ENCODE results near the gene NAA35.

The NAA35 gene

DNA sequence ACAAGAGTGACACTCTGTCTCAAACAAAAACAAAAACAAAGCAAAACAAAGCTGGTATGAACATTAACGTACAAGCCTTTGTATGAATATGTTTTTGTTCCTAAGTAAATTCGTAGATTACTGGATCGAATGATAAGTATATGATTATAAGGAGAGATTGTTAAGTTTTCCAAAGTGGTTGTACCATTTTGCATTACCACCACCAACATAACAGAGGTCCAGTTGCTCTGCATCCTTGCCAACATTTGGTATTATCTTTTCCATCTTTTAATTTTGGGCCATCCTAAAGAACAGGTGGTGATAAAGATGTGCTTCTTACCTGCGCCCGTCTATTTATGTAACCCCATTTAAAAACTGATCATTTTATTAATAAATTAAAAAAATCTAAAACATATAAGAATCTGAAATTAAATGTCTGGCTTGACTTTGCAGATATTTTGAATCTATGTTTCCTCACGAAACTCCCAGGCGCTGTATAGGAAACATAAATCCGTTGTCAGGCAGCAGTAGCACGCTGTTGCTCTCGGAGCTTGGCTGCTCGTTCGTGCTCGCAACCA lies 593 bp upstream of the NAA35 start:
- TF ChIP-seq, protein P1, sequence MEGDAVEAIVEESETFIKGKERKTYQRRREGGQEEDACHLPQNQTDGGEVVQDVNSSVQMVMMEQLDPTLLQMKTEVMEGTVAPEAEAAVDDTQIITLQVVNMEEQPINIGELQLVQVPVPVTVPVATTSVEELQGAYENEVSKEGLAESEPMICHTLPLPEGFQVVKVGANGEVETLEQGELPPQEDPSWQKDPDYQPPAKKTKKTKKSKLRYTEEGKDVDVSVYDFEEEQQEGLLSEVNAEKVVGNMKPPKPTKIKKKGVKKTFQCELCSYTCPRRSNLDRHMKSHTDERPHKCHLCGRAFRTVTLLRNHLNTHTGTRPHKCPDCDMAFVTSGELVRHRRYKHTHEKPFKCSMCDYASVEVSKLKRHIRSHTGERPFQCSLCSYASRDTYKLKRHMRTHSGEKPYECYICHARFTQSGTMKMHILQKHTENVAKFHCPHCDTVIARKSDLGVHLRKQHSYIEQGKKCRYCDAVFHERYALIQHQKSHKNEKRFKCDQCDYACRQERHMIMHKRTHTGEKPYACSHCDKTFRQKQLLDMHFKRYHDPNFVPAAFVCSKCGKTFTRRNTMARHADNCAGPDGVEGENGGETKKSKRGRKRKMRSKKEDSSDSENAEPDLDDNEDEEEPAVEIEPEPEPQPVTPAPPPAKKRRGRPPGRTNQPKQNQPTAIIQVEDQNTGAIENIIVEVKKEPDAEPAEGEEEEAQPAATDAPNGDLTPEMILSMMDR (conservative IDR thresholded peaks at IDR 0.05): no peak
- TF ChIP-seq ZFX (IDR thresholded peaks at IDR 0.05): no peak
- H3K27ac ChIP-seq: peak overlapping the region; percentile 98

DNA sequence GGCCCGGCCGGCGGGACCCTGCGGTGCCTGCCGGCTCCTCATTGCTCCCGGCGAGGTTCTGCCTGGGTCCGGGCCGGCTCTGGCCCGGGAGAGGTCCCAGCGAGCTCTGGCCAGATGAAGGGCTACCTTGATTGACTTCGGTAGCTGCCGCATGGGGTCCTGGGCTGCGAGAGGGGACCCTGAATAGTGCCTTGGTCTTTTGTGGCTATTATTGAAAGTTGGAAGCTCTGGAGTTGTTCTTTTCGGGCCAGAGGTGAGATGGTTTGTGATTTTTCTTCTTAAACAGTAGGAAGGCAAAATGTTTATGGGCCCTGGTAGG lies 635 bp downstream of the NAA35 start:
- H3K27ac ChIP-seq: peak overlapping the region; percentile 98
- TF ChIP-seq, protein P1 (conservative IDR thresholded peaks at IDR 0.05): no peak
- peak; percentile 69; the same call in 1 of the 2 replicates for TF ChIP-seq ZFX (IDR thresholded peaks at IDR 0.05)

DNA sequence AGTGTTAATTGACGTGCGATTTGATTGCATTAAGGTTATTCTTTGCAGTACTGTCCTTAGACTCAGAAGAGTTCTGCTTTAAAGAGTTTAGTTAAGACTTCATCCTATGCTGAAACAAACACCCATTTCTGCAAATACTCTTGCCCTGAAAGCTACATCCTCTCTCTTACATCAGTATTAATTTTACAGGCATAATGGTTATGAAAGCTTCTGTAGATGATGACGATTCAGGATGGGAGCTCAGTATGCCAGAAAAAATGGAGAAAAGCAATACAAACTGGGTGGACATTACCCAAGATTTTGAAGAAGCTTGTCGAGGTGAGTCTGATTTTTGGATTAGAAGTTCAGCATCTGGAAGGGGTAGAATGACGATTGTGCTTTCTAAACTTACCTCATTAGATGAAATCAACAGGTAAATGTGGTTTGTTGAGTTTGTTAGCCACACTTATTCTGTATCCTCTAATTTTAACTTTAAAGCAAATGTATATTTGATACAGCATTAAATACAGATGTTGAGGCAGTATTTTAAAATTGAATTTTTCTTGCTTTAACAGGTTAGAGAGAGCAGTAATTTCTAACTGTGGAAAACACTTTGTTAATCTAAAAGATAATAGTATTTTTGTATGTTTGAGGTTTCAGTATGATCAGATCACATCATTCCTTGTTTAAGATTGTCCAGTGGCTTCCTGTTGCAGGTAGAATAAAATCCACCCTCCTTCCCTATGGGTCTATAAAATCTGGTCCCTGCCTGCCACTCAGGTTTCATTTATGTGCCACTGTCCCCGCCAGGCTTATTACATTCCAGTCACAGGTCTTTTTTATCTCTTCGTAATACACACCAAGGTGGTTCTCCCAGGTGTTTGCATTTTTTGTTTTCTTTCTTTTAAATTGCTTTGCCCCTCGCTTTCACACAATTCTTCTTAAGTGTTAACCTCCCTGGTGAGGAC lies 1.3 kb downstream of the NAA35 start:
- H3K27ac ChIP-seq: peak overlapping the region; percentile 98
- TF ChIP-seq ZFX (IDR thresholded peaks at IDR 0.05): no peak
- TF ChIP-seq, protein P1 (conservative IDR thresholded peaks at IDR 0.05): no peak

DNA sequence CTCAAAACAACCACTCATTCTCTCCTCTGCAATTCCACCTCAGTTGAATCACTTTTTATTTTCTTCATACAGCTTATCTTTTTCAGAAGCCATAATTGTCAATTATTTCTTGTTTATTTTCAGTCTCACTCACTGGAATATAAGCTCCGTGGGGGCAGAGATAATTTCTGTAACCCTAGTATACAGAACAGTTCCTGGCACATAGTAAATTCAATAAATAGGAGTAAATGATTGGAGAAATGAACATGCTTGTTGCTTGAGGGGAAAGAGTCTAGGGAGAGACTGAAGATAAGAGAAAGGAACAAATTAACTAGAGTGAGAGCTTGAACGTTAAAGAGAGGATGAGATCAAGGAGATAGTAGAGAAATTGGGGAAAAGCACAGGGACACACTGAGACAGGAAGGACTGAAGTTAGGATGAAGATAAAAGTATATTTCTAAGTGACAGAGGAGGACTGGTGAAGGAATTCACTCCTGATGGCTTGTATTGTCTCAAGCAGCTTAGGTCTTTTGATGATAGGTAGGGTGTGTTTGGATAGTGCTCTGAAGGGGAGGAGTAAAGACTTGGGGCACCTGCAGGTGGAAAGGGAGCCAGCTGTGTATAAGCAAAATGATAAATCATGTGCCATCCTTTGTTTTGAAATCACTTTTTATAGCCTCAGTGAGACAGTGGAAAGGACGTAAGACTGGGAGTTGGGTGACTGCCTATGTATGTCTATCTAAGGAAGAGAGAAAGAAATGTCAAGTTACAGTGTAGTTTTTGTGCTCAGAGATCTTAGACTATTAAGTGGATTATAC lies 2.2 kb downstream of the NAA35 start:
- no peak for TF ChIP-seq ZFX (IDR thresholded peaks at IDR 0.05)
- TF ChIP-seq, protein P1 (conservative IDR thresholded peaks at IDR 0.05): no peak
- H3K27ac ChIP-seq: no peak overlapping the region

DNA sequence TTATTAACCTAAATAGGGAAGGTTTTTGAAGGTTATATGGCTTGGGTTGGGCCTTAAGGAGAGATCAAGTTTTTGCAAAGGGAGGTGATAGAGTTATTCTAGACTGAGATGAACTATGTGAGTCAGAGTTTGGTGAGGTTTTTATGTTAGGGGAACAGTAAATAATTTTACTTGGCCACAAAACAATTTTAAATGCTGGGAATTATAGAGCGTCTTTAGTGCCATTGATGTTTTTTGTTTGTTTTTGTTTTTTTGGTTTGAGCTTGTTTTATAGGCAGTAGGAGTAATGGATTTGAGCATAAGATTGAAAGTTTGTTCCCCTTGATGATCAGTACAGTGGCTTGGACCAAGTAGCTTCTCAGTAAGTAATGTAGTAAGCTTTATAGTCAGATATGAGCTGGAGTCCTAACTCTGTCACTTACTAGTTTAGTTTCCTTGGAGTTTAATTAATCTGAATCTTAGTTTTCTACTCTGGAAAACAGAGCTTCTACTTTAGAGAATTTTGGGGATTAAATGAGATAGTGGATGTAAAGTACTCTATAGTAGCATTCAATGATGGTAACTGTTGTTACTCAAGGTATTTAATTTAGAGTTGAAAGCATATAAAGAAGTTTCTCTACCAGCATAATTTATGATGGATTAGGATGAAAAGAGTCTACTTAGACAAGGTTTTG lies 2.9 kb downstream of the NAA35 start:
- no peak for TF ChIP-seq ZFX (IDR thresholded peaks at IDR 0.05)
- TF ChIP-seq, protein P1 (conservative IDR thresholded peaks at IDR 0.05): no peak
- H3K27ac ChIP-seq: no peak overlapping the region

DNA sequence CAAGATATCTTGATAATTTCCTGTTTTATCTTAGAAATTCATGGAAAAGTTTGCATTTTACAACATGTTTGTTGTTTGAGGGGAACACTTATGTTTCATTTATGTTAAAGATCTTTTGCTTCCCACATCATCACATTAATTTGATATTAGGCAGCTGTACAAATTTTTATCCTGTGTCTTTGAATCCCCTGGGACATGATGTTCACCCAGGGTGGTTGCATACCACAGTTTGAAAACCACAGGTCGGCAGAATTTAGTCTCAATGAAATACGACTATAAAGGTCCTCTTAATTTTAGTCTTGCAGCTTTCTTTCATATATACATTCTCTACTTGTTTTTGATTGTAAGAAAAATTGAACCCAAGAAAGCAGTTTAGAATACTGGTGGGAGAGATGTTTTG lies 3.7 kb downstream of the NAA35 start:
- no peak overlapping the region for H3K27ac ChIP-seq
- TF ChIP-seq ZFX (IDR thresholded peaks at IDR 0.05): no peak

DNA sequence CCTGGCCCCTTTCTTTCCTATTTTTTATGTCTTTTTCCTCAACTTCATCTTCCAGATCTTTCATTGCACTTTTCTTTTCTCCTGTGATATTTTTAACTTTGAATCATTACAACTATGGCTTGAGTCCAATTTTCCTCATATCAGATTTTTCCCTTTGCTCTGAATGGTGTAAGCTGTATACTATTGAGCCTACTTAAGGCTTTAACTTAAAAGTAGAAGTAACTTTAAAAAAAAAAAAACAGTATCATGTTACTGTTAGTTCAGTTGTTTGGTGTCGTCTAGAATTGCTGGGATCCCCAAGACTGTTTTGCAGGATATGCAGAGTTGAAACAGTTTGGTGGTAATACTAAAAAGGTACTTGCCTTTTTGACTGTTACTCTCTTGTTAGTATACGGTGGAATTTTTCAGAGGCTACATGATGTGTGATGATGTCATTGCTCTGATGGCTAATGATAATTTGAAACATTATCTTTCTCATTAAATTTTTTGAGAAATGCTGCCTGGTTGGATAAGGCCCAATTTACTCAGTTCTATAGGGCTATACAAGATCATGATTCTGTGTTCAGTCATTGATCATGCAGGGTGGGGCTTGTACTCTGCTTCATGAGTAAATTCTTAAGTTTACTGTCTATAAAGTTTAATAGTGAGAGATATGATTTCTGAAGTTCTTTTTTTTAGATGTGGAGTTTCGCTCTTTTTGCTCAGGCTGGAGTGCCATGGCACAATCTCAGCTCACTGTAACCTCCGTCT lies 8.8 kb downstream of the NAA35 start:
- TF ChIP-seq, protein P1 (conservative IDR thresholded peaks at IDR 0.05): no peak
- TF ChIP-seq ZFX (IDR thresholded peaks at IDR 0.05): no peak
- H3K27ac ChIP-seq: no peak overlapping the region
